ENCODE data around the gene MXRA5. TPM values are rescaled to one million over a fixed set of nuclear protein-coding genes. Genes with fewer than 3 reads are reported as not detected.

The MXRA5 gene
- total and polyA plus RNA-seq, 2 of the 13 experiments (the other 11 are each of a cell fraction or from before 2014, with no cell fraction given), result not detected

DNA sequence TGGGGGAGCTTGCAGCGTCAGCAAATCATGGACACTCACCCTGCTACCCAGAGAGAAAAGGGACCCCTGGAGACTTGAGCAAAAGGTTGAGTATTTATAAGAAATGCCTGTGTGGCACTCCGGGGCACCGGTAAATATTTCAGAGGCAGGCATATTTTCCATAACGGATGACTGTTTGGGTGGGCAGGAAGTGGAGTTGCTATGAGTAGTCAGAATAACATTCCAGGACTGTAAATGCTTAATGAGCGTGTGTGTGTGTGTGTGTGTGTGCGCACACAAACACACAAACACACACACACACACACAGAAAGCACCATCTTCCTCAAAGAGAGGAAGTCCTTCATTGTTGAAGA lies 74.6 kb downstream of the MXRA5 start:
- ChIA-PET POLR2A (no interaction called here), CTCF (ENCODE audit: low intra/inter-chr PET ratio, low total read pairs) (no interaction called here)
- Histone ChIP-seq H3K4me2 (ENCODE audit: low read depth, low read length) (no peak overlapping the region), H3K9ac (ENCODE audit: insufficient read depth, low read depth, low read length) (no peak overlapping the region), H3K9me3 (ENCODE audit: low read length) (no peaks in the 10 kb centered on the region), H3K4me1 (ENCODE audit: insufficient read depth, low read length) (no peaks in the 10 kb centered on the region), H3K79me2 (ENCODE audit: insufficient read depth, low read length) (no peaks in the 10 kb centered on the region), H3K4me3 (replicated peaks in 1 of 3; ENCODE audit: insufficient read depth in 1 of 3, low read depth in 2 of 3, low read length in 3 of 3) (no peak overlapping the region), H4K20me1 (ENCODE audit: insufficient read depth, low read length) (no peaks in the 10 kb centered on the region), H2AFZ (ENCODE audit: low read length) (no peak overlapping the region), H3K36me3 (replicated peaks in 1 of 2; ENCODE audit: control insufficient read depth in 1 of 2, insufficient read depth in 2 of 2, low read length in 2 of 2) (no peaks in the 10 kb centered on the region), H3K27ac (ENCODE audit: extremely low read length, insufficient read depth, low read length) (no peak overlapping the region), H3K27me3 (ENCODE audit: control insufficient read depth in 1 of 2, insufficient read depth in 2 of 2, low read length in 2 of 2) (no peaks in the 10 kb centered on the region)
- WGBS (ENCODE audit: low lambda C conversion rate), result 15% methylated on average over 6 of the region's 6 CpGs
- FAIRE-seq, result no peak
- no peak for TF ChIP-seq ZNF547 (CRISPR knock-in tag; IDR thresholded peaks at IDR 0.05)
- no peak for DNase-seq (ENCODE audit: low spot score)
- intact Hi-C loops (cut with micrococcal nuclease; ENCODE audit: unreplicated experiment), result no loop called here
- no peak for ATAC-seq
- no TSS peak for BruUV-seq (replicated peaks)
- in situ Hi-C loops (cut with HindIII; ENCODE audit: extremely low pct_ligation_motif_present, low pct_unique_long_range_greater_than_20kb), result no loop called here

DNA sequence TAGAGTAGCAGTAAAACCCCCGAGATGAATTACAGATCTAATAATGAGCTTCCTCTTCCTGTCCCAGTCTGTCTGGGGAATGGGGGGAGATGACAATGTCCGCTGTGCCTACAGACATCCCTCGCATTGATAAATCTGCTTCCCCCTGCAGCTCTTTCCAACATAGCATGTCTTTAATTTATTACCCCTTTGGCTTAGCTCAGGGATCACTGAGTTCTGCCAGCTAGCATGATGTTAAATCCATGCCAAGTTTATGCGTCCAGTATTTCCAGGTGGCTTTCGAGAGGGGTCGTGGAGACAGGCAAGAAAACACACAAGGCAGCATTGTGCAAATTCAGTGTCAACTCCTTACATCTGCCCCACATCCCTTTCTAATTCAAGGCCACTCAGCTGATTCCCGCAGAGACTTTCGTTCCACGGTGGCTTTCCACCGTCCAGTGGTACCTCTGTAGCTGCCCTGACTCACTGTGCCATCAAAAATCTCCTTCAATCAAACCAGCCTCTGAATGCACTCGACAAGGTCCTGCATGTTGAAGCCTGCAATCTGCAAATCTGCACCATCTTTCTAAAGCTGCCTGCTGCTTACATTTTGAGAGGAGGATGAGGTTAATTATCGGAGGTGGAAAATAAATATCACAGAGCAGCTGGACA lies 75.1 kb downstream of the MXRA5 start:
- Histone ChIP-seq H3K4me3 (replicated peaks in 1 of 3; ENCODE audit: insufficient read depth in 1 of 3, low read depth in 2 of 3, low read length in 3 of 3) (no peak overlapping the region), H3K27me3 (ENCODE audit: control insufficient read depth in 1 of 2, insufficient read depth in 2 of 2, low read length in 2 of 2) (no peaks in the 10 kb centered on the region), H2AFZ (ENCODE audit: low read length) (no peak overlapping the region), H3K4me2 (ENCODE audit: low read depth, low read length) (no peak overlapping the region), H3K27ac (ENCODE audit: extremely low read length, insufficient read depth, low read length) (no peak overlapping the region), H3K79me2 (ENCODE audit: insufficient read depth, low read length) (no peaks in the 10 kb centered on the region), H3K9me3 (ENCODE audit: low read length) (no peaks in the 10 kb centered on the region), H3K4me1 (ENCODE audit: insufficient read depth, low read length) (no peaks in the 10 kb centered on the region), H3K36me3 (replicated peaks in 1 of 2; ENCODE audit: control insufficient read depth in 1 of 2, insufficient read depth in 2 of 2, low read length in 2 of 2) (no peaks in the 10 kb centered on the region), H3K9ac (ENCODE audit: insufficient read depth, low read depth, low read length) (no peak overlapping the region), H4K20me1 (ENCODE audit: insufficient read depth, low read length) (no peaks in the 10 kb centered on the region)
- intact Hi-C loops (cut with micrococcal nuclease; ENCODE audit: unreplicated experiment) (no loop called here), in situ Hi-C loops (cut with HindIII; ENCODE audit: extremely low pct_ligation_motif_present, low pct_unique_long_range_greater_than_20kb) (no loop called here)
- CTCF ChIA-PET (ENCODE audit: low intra/inter-chr PET ratio, low total read pairs), result no interaction called here
- ATAC-seq (no peak), DNase-seq (ENCODE audit: low spot score) (no peak), FAIRE-seq (no peak)
- POLR2A ChIA-PET, result no interaction called here
- TF ChIP-seq FOXK1 (CRISPR knock-in tag; IDR thresholded peaks at IDR 0.05; ENCODE audit: borderline replicate concordance, low read depth) (no peak), ZSCAN20 (CRISPR knock-in tag; IDR thresholded peaks at IDR 0.05; ENCODE audit: borderline replicate concordance) (no peak), MED13 (CRISPR knock-in tag; IDR thresholded peaks at IDR 0.05) (no peak), ZNF235 (CRISPR knock-in tag; IDR thresholded peaks at IDR 0.05; ENCODE audit: borderline replicate concordance) (no peak), CENPX (CRISPR knock-in tag; IDR thresholded peaks at IDR 0.05) (no peak), KAT8 (CRISPR knock-in tag; IDR thresholded peaks at IDR 0.05) (no peak), SSRP1 (CRISPR knock-in tag; IDR thresholded peaks at IDR 0.05) (no peak)
- TF ChIP-seq, protein P1, sequence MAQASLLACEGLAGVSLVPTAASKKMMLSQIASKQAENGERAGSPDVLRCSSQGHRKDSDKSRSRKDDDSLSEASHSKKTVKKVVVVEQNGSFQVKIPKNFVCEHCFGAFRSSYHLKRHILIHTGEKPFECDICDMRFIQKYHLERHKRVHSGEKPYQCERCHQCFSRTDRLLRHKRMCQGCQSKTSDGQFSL (CRISPR knock-in tag; IDR thresholded peaks at IDR 0.05), result no peak
- no TSS peak for BruUV-seq (replicated peaks)
- WGBS (ENCODE audit: low lambda C conversion rate), result 19% methylated on average over 8 of the region's 12 CpGs
